Transverse colon (tissue), 4 donors: ENCODE data around the gene CD74.

ENCODE experiments used
- EP300 ChIP-seq: sonication (generic); formaldehyde crosslinking; IDR thresholded peaks from one replicate; pipeline ENCODE4 v1.6.1; 2017; ENCODE audit warnings: antibody characterized with exemption, low read depth
- POLR2A ChIP-seq: fragments of 450-650 bp; IDR thresholded peaks from one replicate; pipeline ENCODE4 v1.6.1; 2016; ENCODE audit warnings: antibody characterized with exemption, mild to moderate bottlenecking, moderate library complexity
- POLR2AphosphoS5 ChIP-seq, 3 donors: sonication (generic); formaldehyde crosslinking; IDR thresholded peaks; one replicate each; pipeline ENCODE4 v1.6.1; 2016; ENCODE audit warnings: antibody characterized with exemption in 3 of 3
- TF ChIP-seq, protein P1 (sequence below), 5 experiments: fragments of 200-600 bp in 3 of 5; fragments of 450-650 bp in 2 of 5; sonication (generic) in 3 of 5; IDR thresholded peaks; 1 replicate in 2 of 5; 2 replicates in 3 of 5; pipeline ENCODE4 v1.5.1; 2016 to 2017; ENCODE audit warnings: antibody characterized with exemption in 5 of 5, inconsistent platforms in 3 of 5, mild to moderate bottlenecking in 2 of 5, moderate library complexity in 1 of 5

DNA sequence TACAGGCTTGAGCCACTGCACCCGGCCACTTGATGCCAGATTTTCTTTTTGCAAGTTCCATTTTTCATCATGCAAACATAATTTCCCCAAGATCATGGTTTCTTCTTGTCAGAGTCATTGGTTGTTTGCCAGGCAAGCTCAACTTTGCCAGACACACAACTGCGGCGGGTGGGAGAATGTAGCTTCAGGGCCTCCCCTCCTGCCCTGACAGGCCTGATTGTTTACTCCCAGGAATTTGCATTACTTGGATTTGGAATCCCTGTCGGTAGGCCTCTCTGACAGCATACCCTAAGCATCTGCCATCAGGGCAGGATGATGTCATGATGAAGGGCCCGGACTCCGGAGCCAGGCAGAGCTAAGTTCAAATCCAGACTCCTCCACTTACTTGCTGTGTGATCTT lies 21.8 kb upstream of the CD74 start:
- TF ChIP-seq, protein P1, sequence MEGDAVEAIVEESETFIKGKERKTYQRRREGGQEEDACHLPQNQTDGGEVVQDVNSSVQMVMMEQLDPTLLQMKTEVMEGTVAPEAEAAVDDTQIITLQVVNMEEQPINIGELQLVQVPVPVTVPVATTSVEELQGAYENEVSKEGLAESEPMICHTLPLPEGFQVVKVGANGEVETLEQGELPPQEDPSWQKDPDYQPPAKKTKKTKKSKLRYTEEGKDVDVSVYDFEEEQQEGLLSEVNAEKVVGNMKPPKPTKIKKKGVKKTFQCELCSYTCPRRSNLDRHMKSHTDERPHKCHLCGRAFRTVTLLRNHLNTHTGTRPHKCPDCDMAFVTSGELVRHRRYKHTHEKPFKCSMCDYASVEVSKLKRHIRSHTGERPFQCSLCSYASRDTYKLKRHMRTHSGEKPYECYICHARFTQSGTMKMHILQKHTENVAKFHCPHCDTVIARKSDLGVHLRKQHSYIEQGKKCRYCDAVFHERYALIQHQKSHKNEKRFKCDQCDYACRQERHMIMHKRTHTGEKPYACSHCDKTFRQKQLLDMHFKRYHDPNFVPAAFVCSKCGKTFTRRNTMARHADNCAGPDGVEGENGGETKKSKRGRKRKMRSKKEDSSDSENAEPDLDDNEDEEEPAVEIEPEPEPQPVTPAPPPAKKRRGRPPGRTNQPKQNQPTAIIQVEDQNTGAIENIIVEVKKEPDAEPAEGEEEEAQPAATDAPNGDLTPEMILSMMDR (IDR thresholded peaks at IDR 0.05) = no peak
- TF ChIP-seq POLR2A = no peak
- no peak for TF ChIP-seq EP300
- TF ChIP-seq POLR2AphosphoS5 (IDR thresholded peaks at IDR 0.05) = no peak
